Ishikawa (cell line): ENCODE data around the gene HTD2.

Experiments
- CEBPB ChIP-seq: IDR thresholded peaks from 2 replicates; pipeline ENCODE4 v1.6.1; 2012
- CREB1 ChIP-seq: IDR thresholded peaks from 2 replicates; pipeline ENCODE4 v1.6.1; 2012; ENCODE audit warnings: low read depth
- EGR1 ChIP-seq: IDR thresholded peaks from 2 replicates; pipeline ENCODE4 v1.6.1; 2012
- EP300 ChIP-seq: IDR thresholded peaks from 2 replicates; pipeline ENCODE4 v1.6.1; 2012; ENCODE audit warnings: borderline replicate concordance
- FOXM1 ChIP-seq: IDR thresholded peaks from 2 replicates; pipeline ENCODE4 v1.6.1; 2012; ENCODE audit warnings: low read depth, borderline replicate concordance
- NFIC ChIP-seq: IDR thresholded peaks from 2 replicates; pipeline ENCODE4 v1.6.1; 2012
- RAD21 ChIP-seq: IDR thresholded peaks from 2 replicates; pipeline ENCODE4 v1.6.1; 2012; ENCODE audit warnings: low read depth
- REST ChIP-seq: IDR thresholded peaks from 2 replicates; pipeline ENCODE4 v1.6.1; 2012; ENCODE audit warnings: low read depth, mild to moderate bottlenecking
- TAF1 ChIP-seq: IDR thresholded peaks from 2 replicates; pipeline ENCODE4 v1.6.1; 2012; ENCODE audit warnings: low read depth, mild to moderate bottlenecking
- TCF12 ChIP-seq: IDR thresholded peaks from 2 replicates; pipeline ENCODE4 v1.6.1; 2012; ENCODE audit warnings: low read depth
- TEAD4 ChIP-seq: IDR thresholded peaks from 2 replicates; pipeline ENCODE4 v1.6.1; 2012
- USF1 ChIP-seq: IDR thresholded peaks from 2 replicates; pipeline ENCODE4 v1.6.1; 2012
- YY1 ChIP-seq: IDR thresholded peaks from 2 replicates; pipeline ENCODE4 v1.6.1; 2012; ENCODE audit warnings: low read depth
- ZBTB7A ChIP-seq: IDR thresholded peaks from 2 replicates; pipeline ENCODE4 v1.6.1; 2012; ENCODE audit warnings: low read depth
- TF ChIP-seq, protein P1 (sequence below): IDR thresholded peaks from 2 replicates; pipeline ENCODE4 v1.6.1; 2012

Gene HTD2

DNA sequence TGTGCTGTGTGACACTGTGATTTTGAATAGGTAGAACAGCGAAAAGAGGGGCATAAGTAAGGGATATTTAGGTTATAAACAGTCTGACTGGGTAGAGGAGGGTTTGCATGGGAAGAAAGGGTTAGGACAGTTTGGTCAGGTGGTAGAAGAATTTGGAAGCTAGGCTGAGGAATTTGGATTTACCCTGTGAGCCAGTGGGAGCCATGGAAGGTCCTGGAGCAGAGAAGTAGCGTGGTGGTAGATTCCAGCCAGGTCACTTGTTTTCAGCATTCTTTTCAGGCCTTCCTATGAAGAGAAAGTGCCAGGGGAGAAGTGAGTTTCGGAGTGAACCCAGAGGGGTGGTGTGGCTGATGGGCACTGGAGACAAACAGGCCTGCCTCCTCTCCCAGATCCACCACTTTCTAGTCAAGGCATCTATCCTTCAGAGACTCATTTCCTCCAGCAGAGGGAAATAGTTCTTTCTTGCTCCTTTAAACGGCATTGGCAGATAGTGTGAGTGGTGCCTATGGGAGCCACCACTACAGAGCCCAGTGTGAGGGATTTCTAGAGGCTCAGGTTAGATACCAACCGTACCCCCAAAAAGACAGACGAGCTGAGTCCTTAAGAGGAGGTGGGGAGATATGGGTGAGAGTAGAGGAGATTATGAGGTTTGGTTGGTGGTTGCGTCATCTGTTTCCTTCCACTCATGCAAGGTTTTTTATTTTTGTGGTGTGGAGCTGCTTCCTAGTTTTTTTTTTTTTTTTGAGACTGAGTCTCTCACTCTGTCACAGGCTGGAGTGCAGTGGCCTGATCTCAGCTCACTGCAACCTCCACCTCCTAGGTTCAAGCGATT, 47.6 kb downstream of the HTD2 start:
- TF ChIP-seq CEBPB (0 out of 2 replicates have a peak, but pooled peaks have one; percentile 6), REST (no peak)

DNA sequence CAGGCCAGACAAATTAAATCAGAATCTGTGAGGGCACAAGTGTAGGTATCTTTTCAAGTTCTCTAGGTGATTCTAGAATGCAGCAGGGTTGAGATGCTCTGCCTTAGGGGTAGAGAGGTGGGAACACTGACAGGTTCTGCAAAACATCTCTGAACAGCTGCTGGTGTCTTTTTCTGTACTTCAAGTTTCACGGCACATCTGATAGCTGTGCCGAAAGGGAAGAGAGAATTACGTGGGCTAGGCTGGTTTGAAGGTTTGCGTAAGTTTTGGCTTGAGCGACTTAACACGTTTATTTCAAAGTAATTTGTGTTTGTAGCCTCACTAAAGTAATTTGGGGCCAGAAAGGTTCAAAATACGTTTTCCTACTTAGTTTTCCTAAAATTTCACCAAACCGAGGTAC, 48.9 kb downstream of the HTD2 start:
- TF ChIP-seq TCF12 (no peak), YY1 (no peak)

GRCh38 chr3:58356054-58356453, 49.7 kb downstream of the HTD2 start:
- TF ChIP-seq EGR1 (no peak), FOXM1 (no peak), TAF1 (no peak), YY1 (no peak), USF1 (no peak), NFIC (no peak), EP300 (no peak), CEBPB (no peak), CREB1 (no peak), RAD21 (no peak), TCF12 (no peak), ZBTB7A (no peak), REST (no peak)
- TF ChIP-seq, protein P1, sequence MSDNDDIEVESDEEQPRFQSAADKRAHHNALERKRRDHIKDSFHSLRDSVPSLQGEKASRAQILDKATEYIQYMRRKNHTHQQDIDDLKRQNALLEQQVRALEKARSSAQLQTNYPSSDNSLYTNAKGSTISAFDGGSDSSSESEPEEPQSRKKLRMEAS: no peak

DNA sequence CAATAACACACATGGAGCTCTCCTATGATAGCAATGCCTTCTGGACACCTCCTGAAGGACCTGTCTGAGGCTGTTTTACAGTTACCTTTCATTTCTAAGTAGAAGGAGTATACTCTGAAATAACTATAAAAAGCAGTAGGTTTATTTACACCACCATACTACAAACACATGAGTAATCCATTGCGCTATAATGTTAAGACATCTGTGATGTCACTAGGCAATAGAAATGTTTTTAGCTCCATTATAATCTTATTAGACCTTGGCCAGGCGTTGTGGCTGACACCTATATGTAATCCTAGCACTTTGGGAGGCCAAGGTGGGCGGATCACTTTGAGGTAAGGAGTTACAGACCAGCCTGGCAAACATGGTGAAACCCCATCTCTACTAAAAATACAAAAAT, 51.1 kb downstream of the HTD2 start:
- TF ChIP-seq RAD21 (no peak), EGR1 (no peak), REST (no peak), YY1 (no peak), USF1 (no peak), CEBPB (no peak), TEAD4 (no peak), CREB1 (no peak), EP300 (no peak), FOXM1 (no peak), ZBTB7A (no peak), NFIC (no peak), TAF1 (no peak), TCF12 (no peak)
- TF ChIP-seq, protein P1: no peak

GRCh38 chr3:58358092-58358491, 51.8 kb downstream of the HTD2 start:
- TF ChIP-seq FOXM1 (no peak), TCF12 (no peak), REST (no peak), CREB1 (no peak), CEBPB (no peak), TAF1 (no peak), ZBTB7A (no peak), USF1 (no peak), RAD21 (no peak), NFIC (no peak), EP300 (no peak), YY1 (no peak), TEAD4 (no peak), EGR1 (no peak)
- TF ChIP-seq, protein P1: no peak
